GM23338 (cell line): ENCODE measurements around the gene DDB1. TPM values are rescaled to one million over a fixed set of nuclear protein-coding genes. Genes with fewer than 3 reads are reported as not detected.

Experiments used
- ATAC-seq: fragments of 200-7000 bp; cut with Tn5 transposase; 3 replicates; pipeline ENCODE4 v1.9.1; 2020
- DNase-seq: peaks from one replicate; pipeline ENCODE4 v3.0.0-alpha.2; 2015; ENCODE audit warnings: low spot score
- H2AFZ ChIP-seq: fragments of 200-600 bp; sonication (generic); 2 replicates; pipeline ENCODE4 v1.8.0; 2016; ENCODE audit warnings: antibody characterized with exemption, mild to moderate bottlenecking, moderate library complexity
- H3F3A ChIP-seq: fragments of 200-600 bp; sonication (generic); replicated peaks from 2 replicates; pipeline ENCODE4 v1.8.0; 2017; ENCODE audit warnings: antibody characterized with exemption, mixed run types, low read depth
- H3K27ac ChIP-seq: fragments of 200-600 bp; sonication (generic); 2 replicates; pipeline ENCODE4 v1.6.1; 2016; ENCODE audit warnings: low read depth
- H3K27me3 ChIP-seq: fragments of 200-600 bp; sonication (generic); 2 replicates; pipeline ENCODE4 v1.8.0; 2016; ENCODE audit warnings: mild to moderate bottlenecking, mixed run types, moderate library complexity; ENCODE audit not compliant: insufficient read depth
- H3K36me3 ChIP-seq: fragments of 200-600 bp; sonication (generic); 2 replicates; pipeline ENCODE4 v1.8.0; 2016; ENCODE audit warnings: mild to moderate bottlenecking; ENCODE audit not compliant: insufficient read depth
- H3K4me1 ChIP-seq: fragments of 200-600 bp; sonication (generic); 2 replicates; pipeline ENCODE4 v1.8.0; 2016; ENCODE audit warnings: mild to moderate bottlenecking, moderate library complexity; ENCODE audit not compliant: insufficient read depth
- H3K4me2 ChIP-seq: fragments of 200-600 bp; sonication (generic); 2 replicates; pipeline ENCODE4 v1.7.1; 2017; ENCODE audit warnings: mixed run types
- H3K4me3 ChIP-seq: fragments of 200-600 bp; sonication (generic); 2 replicates; pipeline ENCODE4 v1.6.1; 2016; ENCODE audit warnings: mixed run types
- H3K79me2 ChIP-seq: fragments of 200-600 bp; sonication (generic); replicated peaks from 2 replicates; pipeline ENCODE4 v1.8.0; 2017; ENCODE audit warnings: mild to moderate bottlenecking; ENCODE audit not compliant: insufficient read depth
- H3K9me2 ChIP-seq: fragments of 200-600 bp; sonication (generic); 2 replicates; pipeline ENCODE4 v1.8.0; 2017; ENCODE audit not compliant: insufficient read depth
- H4K20me1 ChIP-seq: fragments of 200-600 bp; sonication (generic); replicated peaks from 2 replicates; pipeline ENCODE4 v1.8.0; 2017; ENCODE audit warnings: mild to moderate bottlenecking; ENCODE audit not compliant: insufficient read depth
- H3K27ac Mint-ChIP-seq: 2 replicates; pipeline ENCODE4 v1.8.0; 2020; ENCODE audit warnings: inconsistent platforms, mild to moderate bottlenecking, moderate library complexity, mixed read lengths
- H3K27me3 Mint-ChIP-seq: 3 replicates; pipeline ENCODE4 v1.8.0; 2022; ENCODE audit warnings: low read depth, mild to moderate bottlenecking, moderate library complexity, mixed read lengths, inconsistent platforms; ENCODE audit not compliant: insufficient read depth, poor library complexity
- H3K36me3 Mint-ChIP-seq: 3 replicates; pipeline ENCODE4 v1.8.0; 2021; ENCODE audit warnings: low read depth, mild to moderate bottlenecking, inconsistent platforms, moderate library complexity, mixed read lengths
- H3K4me1 Mint-ChIP-seq: 3 replicates; pipeline ENCODE4 v1.8.0; 2020; ENCODE audit warnings: mild to moderate bottlenecking, inconsistent platforms, mixed read lengths
- H3K4me3 Mint-ChIP-seq: 3 replicates; pipeline ENCODE4 v1.8.0; 2021; ENCODE audit warnings: moderate library complexity, mild to moderate bottlenecking, inconsistent platforms, mixed read lengths
- H3K9me3 Mint-ChIP-seq: 3 replicates; pipeline ENCODE4 v1.8.0; 2020; ENCODE audit warnings: moderate library complexity, mild to moderate bottlenecking, inconsistent platforms, mixed read lengths
- EZH2 ChIP-seq: fragments of 200-600 bp; sonication (generic); IDR thresholded peaks from one replicate; pipeline ENCODE4 v1.8.0; 2017; ENCODE audit warnings: antibody characterized with exemption, mild to moderate bottlenecking, low read depth; ENCODE audit not compliant: unreplicated experiment
- EZH2phosphoT487 ChIP-seq: fragments of 200-600 bp; sonication (generic); IDR thresholded peaks from one replicate; pipeline ENCODE4 v1.8.1; 2018; ENCODE audit warnings: antibody characterized with exemption; ENCODE audit not compliant: unreplicated experiment
- JUNB ChIP-seq: IDR thresholded peaks from one replicate; pipeline ENCODE4 v1.6.1; 2016; ENCODE audit warnings: antibody characterized with exemption; ENCODE audit not compliant: unreplicated experiment
- NANOG ChIP-seq: IDR thresholded peaks from 2 replicates; pipeline ENCODE4 v1.6.1; 2016; ENCODE audit warnings: antibody characterized with exemption, borderline replicate concordance
- POLR2AphosphoS5 ChIP-seq: IDR thresholded peaks from 2 replicates; pipeline ENCODE4 v1.6.1; 2016; ENCODE audit warnings: antibody characterized with exemption, low read depth
- polyA plus RNA-seq: library from polyadenylated mRNA; unstranded; fragments of >200 nt; fragmentation: Nextera tagmentation; extraction: Ambion mirVana; gene quantifications from 2 replicates; pipeline ENCODE4 v1.2.1, GENCODE V29; 2016
- total RNA-seq: library from RNA; depleted of rRNA; stranded (reverse); fragments of >200 nt; shearing (Covaris generic); gene quantifications from 2 replicates; pipeline ENCODE4 v1.2.3, GENCODE V29; 2014
- TF ChIP-seq, protein P1 (sequence below): IDR thresholded peaks from 2 replicates; pipeline ENCODE4 v1.6.1; 2016; ENCODE audit warnings: antibody characterized with exemption
- TF ChIP-seq, protein P2 (sequence below): IDR thresholded peaks from one replicate; pipeline ENCODE4 v1.6.1; 2018; ENCODE audit warnings: antibody characterized with exemption; ENCODE audit not compliant: unreplicated experiment
- TF ChIP-seq, protein P3 (sequence below), 2 experiments: fragments of 200-600 bp in 1 of 2; sonication (generic) in 1 of 2; conservative IDR thresholded peaks; 2 replicates each; pipeline versions ENCODE4 v1.5.1 to v1.6.1; 2016 to 2017; ENCODE audit warnings: antibody characterized with exemption in 2 of 2, low read depth in 2 of 2, mild to moderate bottlenecking in 2 of 2, moderate library complexity in 1 of 2
- TF ChIP-seq, protein P4 (sequence below): fragments of 250-450 bp; sonication (Bioruptor Pico); IDR thresholded peaks from 2 replicates; pipeline ENCODE4 v1.5.0; 2020; ENCODE audit warnings: mild to moderate bottlenecking, moderate library complexity

DDB1 gene
- total and polyA plus RNA-seq, 2 experiments from 2014 or later, result 102 to 282 TPM

DNA sequence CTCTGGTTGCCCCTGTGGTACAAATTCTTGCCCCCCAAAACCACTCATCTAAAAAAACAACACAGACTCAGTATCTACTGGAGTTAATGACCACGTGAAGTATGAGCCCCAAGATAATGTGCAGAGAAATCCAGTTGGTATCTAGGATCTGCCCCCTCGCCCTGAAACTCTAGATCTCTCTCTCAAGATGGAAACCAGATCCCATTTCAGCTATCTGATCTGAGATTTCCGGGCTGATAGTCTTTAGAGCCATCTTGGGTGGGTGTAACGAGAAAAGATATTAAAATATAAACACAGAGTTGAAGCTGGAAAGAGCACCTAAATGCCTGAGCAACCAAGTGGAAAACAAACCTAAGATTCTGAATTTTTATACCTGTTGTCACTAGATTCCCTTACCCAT is 23.8 kb downstream of the DDB1 start (continued):
- TF ChIP-seq, protein P1, sequence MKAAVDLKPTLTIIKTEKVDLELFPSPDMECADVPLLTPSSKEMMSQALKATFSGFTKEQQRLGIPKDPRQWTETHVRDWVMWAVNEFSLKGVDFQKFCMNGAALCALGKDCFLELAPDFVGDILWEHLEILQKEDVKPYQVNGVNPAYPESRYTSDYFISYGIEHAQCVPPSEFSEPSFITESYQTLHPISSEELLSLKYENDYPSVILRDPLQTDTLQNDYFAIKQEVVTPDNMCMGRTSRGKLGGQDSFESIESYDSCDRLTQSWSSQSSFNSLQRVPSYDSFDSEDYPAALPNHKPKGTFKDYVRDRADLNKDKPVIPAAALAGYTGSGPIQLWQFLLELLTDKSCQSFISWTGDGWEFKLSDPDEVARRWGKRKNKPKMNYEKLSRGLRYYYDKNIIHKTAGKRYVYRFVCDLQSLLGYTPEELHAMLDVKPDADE, result no peak
- no peak for TF ChIP-seq POLR2AphosphoS5
- TF ChIP-seq JUNB, result no peak
- no peak for TF ChIP-seq EZH2
- TF ChIP-seq, protein P2, sequence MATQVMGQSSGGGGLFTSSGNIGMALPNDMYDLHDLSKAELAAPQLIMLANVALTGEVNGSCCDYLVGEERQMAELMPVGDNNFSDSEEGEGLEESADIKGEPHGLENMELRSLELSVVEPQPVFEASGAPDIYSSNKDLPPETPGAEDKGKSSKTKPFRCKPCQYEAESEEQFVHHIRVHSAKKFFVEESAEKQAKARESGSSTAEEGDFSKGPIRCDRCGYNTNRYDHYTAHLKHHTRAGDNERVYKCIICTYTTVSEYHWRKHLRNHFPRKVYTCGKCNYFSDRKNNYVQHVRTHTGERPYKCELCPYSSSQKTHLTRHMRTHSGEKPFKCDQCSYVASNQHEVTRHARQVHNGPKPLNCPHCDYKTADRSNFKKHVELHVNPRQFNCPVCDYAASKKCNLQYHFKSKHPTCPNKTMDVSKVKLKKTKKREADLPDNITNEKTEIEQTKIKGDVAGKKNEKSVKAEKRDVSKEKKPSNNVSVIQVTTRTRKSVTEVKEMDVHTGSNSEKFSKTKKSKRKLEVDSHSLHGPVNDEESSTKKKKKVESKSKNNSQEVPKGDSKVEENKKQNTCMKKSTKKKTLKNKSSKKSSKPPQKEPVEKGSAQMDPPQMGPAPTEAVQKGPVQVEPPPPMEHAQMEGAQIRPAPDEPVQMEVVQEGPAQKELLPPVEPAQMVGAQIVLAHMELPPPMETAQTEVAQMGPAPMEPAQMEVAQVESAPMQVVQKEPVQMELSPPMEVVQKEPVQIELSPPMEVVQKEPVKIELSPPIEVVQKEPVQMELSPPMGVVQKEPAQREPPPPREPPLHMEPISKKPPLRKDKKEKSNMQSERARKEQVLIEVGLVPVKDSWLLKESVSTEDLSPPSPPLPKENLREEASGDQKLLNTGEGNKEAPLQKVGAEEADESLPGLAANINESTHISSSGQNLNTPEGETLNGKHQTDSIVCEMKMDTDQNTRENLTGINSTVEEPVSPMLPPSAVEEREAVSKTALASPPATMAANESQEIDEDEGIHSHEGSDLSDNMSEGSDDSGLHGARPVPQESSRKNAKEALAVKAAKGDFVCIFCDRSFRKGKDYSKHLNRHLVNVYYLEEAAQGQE, result no peak
- TF ChIP-seq NANOG, result no peak
- TF ChIP-seq, protein P3, sequence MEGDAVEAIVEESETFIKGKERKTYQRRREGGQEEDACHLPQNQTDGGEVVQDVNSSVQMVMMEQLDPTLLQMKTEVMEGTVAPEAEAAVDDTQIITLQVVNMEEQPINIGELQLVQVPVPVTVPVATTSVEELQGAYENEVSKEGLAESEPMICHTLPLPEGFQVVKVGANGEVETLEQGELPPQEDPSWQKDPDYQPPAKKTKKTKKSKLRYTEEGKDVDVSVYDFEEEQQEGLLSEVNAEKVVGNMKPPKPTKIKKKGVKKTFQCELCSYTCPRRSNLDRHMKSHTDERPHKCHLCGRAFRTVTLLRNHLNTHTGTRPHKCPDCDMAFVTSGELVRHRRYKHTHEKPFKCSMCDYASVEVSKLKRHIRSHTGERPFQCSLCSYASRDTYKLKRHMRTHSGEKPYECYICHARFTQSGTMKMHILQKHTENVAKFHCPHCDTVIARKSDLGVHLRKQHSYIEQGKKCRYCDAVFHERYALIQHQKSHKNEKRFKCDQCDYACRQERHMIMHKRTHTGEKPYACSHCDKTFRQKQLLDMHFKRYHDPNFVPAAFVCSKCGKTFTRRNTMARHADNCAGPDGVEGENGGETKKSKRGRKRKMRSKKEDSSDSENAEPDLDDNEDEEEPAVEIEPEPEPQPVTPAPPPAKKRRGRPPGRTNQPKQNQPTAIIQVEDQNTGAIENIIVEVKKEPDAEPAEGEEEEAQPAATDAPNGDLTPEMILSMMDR (conservative IDR thresholded peaks at IDR 0.05; ENCODE audit: low read depth in 2 of 2), result no peak
- no peak for TF ChIP-seq EZH2phosphoT487

DNA sequence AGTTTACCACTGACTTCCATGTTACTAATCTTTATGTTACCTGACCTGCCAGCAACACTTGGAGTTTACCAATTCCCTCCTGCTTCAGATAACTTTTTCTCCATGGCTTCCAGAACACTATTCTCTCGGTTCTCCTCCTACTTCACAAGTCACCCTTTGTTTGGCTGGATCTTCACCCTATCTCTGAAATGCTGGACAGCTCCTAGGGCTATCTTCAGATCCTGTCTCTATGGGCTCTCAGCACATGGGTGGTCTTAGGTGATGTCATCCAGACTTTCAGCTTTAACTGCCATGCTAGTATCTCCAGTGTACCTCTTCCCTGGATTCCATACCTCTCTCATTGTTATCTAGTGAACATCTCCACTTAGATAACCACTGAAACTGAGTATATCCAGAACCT is 25.6 kb downstream of the DDB1 start:
- no peak overlapping the region for H3K27ac ChIP-seq
- no peaks in the 10 kb centered on the region for H3K4me1 ChIP-seq
- Mint-ChIP-seq H3K27me3 (no peaks in the 10 kb centered on the region), H3K4me1 (no peaks in the 10 kb centered on the region), H3K27ac (no peak overlapping the region), H3K36me3 (peaks cover 37% of the 10 kb centered on the region), H3K9me3 (no peaks in the 10 kb centered on the region), H3K4me3 (no peak overlapping the region)
- H4K20me1 ChIP-seq, result peaks cover 33% of the 10 kb centered on the region; the same call in 1 of the 2 replicates
- no peaks in the 10 kb centered on the region for H3K27me3 ChIP-seq
- H2AFZ ChIP-seq, result no peak overlapping the region
- DNase-seq (no peak), ATAC-seq (no peak)
- peaks cover 76% of the 10 kb centered on the region for H3K36me3 ChIP-seq
- no peaks in the 10 kb centered on the region for H3K9me2 ChIP-seq
- TF ChIP-seq, protein P2, result peak; percentile 44
- TF ChIP-seq, protein P4, sequence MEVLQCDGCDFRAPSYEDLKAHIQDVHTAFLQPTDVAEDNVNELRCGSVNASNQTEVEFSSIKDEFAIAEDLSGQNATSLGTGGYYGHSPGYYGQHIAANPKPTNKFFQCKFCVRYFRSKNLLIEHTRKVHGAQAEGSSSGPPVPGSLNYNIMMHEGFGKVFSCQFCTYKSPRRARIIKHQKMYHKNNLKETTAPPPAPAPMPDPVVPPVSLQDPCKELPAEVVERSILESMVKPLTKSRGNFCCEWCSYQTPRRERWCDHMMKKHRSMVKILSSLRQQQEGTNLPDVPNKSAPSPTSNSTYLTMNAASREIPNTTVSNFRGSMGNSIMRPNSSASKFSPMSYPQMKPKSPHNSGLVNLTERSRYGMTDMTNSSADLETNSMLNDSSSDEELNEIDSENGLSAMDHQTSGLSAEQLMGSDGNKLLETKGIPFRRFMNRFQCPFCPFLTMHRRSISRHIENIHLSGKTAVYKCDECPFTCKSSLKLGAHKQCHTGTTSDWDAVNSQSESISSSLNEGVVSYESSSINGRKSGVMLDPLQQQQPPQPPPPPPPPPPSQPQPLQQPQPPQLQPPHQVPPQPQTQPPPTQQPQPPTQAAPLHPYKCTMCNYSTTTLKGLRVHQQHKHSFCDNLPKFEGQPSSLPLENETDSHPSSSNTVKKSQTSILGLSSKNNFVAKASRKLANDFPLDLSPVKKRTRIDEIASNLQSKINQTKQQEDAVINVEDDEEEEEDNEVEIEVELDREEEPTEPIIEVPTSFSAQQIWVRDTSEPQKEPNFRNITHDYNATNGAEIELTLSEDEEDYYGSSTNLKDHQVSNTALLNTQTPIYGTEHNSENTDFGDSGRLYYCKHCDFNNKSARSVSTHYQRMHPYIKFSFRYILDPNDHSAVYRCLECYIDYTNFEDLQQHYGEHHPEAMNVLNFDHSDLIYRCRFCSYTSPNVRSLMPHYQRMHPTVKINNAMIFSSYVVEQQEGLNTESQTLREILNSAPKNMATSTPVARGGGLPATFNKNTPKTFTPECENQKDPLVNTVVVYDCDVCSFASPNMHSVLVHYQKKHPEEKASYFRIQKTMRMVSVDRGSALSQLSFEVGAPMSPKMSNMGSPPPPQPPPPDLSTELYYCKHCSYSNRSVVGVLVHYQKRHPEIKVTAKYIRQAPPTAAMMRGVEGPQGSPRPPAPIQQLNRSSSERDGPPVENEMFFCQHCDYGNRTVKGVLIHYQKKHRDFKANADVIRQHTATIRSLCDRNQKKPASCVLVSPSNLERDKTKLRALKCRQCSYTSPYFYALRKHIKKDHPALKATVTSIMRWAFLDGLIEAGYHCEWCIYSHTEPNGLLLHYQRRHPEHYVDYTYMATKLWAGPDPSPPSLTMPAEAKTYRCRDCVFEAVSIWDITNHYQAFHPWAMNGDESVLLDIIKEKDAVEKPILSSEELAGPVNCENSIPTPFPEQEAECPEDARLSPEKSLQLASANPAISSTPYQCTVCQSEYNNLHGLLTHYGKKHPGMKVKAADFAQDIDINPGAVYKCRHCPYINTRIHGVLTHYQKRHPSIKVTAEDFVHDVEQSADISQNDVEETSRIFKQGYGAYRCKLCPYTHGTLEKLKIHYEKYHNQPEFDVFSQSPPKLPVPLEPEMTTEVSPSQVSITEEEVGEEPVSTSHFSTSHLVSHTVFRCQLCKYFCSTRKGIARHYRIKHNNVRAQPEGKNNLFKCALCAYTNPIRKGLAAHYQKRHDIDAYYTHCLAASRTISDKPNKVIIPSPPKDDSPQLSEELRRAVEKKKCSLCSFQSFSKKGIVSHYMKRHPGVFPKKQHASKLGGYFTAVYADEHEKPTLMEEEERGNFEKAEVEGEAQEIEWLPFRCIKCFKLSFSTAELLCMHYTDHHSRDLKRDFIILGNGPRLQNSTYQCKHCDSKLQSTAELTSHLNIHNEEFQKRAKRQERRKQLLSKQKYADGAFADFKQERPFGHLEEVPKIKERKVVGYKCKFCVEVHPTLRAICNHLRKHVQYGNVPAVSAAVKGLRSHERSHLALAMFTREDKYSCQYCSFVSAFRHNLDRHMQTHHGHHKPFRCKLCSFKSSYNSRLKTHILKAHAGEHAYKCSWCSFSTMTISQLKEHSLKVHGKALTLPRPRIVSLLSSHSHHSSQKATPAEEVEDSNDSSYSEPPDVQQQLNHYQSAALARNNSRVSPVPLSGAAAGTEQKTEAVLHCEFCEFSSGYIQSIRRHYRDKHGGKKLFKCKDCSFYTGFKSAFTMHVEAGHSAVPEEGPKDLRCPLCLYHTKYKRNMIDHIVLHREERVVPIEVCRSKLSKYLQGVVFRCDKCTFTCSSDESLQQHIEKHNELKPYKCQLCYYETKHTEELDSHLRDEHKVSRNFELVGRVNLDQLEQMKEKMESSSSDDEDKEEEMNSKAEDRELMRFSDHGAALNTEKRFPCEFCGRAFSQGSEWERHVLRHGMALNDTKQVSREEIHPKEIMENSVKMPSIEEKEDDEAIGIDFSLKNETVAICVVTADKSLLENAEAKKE (CRISPR knock-in tag), result no peak
- H3F3A ChIP-seq, result 0 out of 2 replicates have a peak, but pooled peaks cover 8% of the 10 kb centered on the region
- H3K79me2 ChIP-seq, result peaks cover 5% of the 10 kb centered on the region; the same call in 1 of the 2 replicates
- no peak overlapping the region for H3K4me3 ChIP-seq
- no peak overlapping the region for H3K4me2 ChIP-seq
